ENCODE data around the gene RPL18A. TPM values are rescaled to one million over a fixed set of nuclear protein-coding genes. Genes with fewer than 3 reads are reported as not detected.

RPL18A gene
- total and polyA plus RNA-seq, 8 donors = 1,116 to 2,379 (median 1,425) TPM

DNA sequence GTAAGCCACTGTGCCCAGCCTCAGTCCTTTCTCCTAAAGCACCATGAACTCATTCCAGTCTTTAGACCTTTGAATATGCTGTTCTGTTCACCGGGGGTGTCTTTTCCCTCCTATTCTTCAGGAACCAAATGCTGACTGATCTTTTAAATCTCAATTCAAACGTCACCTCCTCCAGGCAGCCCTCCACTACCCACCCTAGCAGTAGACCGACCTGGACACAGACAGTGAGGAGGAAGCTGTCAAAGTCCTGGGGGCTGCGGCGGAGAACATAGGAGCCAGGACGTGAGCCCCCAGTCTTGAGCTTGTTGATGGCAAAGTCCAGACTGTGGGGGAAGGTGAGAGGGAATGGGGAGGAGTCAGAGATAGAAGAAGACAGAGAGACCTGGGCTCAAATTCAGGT lies 19.7 kb upstream of the RPL18A start:
- H3K27me3 ChIP-seq = no peaks in the 10 kb centered on the region
- H3K36me3 ChIP-seq = no peaks in the 10 kb centered on the region
- FAIRE-seq = no peak

GRCh38 chr19:17841371-17841809 lies 18.3 kb upstream of the RPL18A start:
- ATAC-seq = peak; percentile 14 to 50 (median 26)
- Histone ChIP-seq H3K9me3 (no peaks in the 10 kb centered on the region), H3K36me3 (no peaks in the 10 kb centered on the region), H3K27me3 (no peaks in the 10 kb centered on the region), H3K4me1 (peaks cover 0 to 4% (median 0%) of the 10 kb centered on the region in 3 donors), H3K27ac (no peak overlapping the region), H3K4me3 (peak overlapping the region in 2 of 4 donors; percentile 11 to 29)
- DNase-seq = peak in 1 of 6 donors; percentile 43
- TF ChIP-seq CTCF (IDR thresholded peaks at IDR 0.05) = no peak
- 9 to 12% methylated on average over 29 to 30 of the region's 30 CpGs for WGBS, 2 donors
- intact Hi-C loops (cut with DNase I) = loop anchor here in 1 of 3 donors (10.0 kb wide), 1 partner anchor 137 kb away; no protein-coding TSS in a partner anchor
- no peak for FAIRE-seq

More for the DNA sequence above, 19.7 kb upstream of the RPL18A start:
- Histone ChIP-seq H3K27ac (no peak overlapping the region), H3K4me1 (peaks cover 0 to 4% (median 0%) of the 10 kb centered on the region in 3 donors), H3K9me3 (no peaks in the 10 kb centered on the region), H3K4me3 (no peak overlapping the region)
- 64 to 79% methylated on average over 6 of the region's 6 CpGs for WGBS, 2 donors
- TF ChIP-seq CTCF (IDR thresholded peaks at IDR 0.05) = no peak
- no peak for DNase-seq
- ATAC-seq = no peak
- intact Hi-C loops (cut with DNase I) = loop anchor here in 1 of 3 donors (10.0 kb wide), 1 partner anchor 135 kb away; no protein-coding TSS in a partner anchor

GRCh38 chr19:17841810-17842662 lies 17.7 kb upstream of the RPL18A start:
- WGBS, 2 donors = 9 to 10% methylated on average over 54 to 56 of the region's 56 CpGs
- Histone ChIP-seq H3K4me3 (peak overlapping the region in 2 of 4 donors; percentile 11 to 29), H3K27ac (no peak overlapping the region), H3K36me3 (no peaks in the 10 kb centered on the region), H3K27me3 (no peaks in the 10 kb centered on the region), H3K4me1 (peaks cover 0 to 4% (median 0%) of the 10 kb centered on the region in 3 donors), H3K9me3 (no peaks in the 10 kb centered on the region)
- DNase-seq (peak; percentile 71 to 89 (median 86)), FAIRE-seq (no peak), ATAC-seq (peak; percentile 77 to 94 (median 86))
- no peak for TF ChIP-seq CTCF (IDR thresholded peaks at IDR 0.05)
- intact Hi-C loops (cut with DNase I) = loop anchor here in 1 of 3 donors (10.0 kb wide), 1 partner anchor 137 kb away; no protein-coding TSS in a partner anchor

GRCh38 chr19:17842663-17843291 lies 16.9 kb upstream of the RPL18A start:
- Histone ChIP-seq H3K4me1 (peaks cover 0 to 4% (median 0%) of the 10 kb centered on the region in 3 donors), H3K36me3 (no peaks in the 10 kb centered on the region), H3K9me3 (no peaks in the 10 kb centered on the region), H3K4me3 (peak overlapping the region in 2 of 4 donors; percentile 11 to 29), H3K27ac (no peak overlapping the region), H3K27me3 (no peaks in the 10 kb centered on the region)
- WGBS, 2 donors = 52 to 53% methylated on average over 19 to 20 of the region's 20 CpGs
- DNase-seq = peak in 1 of 6 donors; percentile 40
- no peak for TF ChIP-seq CTCF (IDR thresholded peaks at IDR 0.05)
- intact Hi-C loops (cut with DNase I) = loop anchor here in 1 of 3 donors (10.0 kb wide), 1 partner anchor 138 kb away; no protein-coding TSS in a partner anchor
- ATAC-seq = peak in 1 of 4 donors; percentile 26
- no peak for FAIRE-seq

Measured in pancreas (tissue), 10 donors.